ENCODE results near the gene SSR1.

GRCh38 chr6:7250812-7251211, 62.2 kb downstream of the SSR1 start:
- TF ChIP-seq POLR2A (IDR thresholded peaks at IDR 0.05; ENCODE audit: low read depth, low read length) (no peak), POU2F2 (IDR thresholded peaks at IDR 0.05; ENCODE audit: low read depth, low read length) (no peak), TAF1 (IDR thresholded peaks at IDR 0.05; ENCODE audit: low read depth, low read length) (no peak), POLR2AphosphoS5 (IDR thresholded peaks at IDR 0.05; ENCODE audit: low read depth, low read length) (no peak)

All from GM12891 (cell line).